Metanephros (tissue), 2 donors: ENCODE results near the gene FUZ. TPM values are rescaled to one million over a fixed set of nuclear protein-coding genes. Genes with fewer than 3 reads are reported as not detected.

Experiments used
- small RNA-seq: library from RNA; depleted of rRNA; stranded (forward); fragments of <200 nt; gene quantifications from one replicate; pipeline ENCODE3, GENCODE V24; 2014; ENCODE audit warnings: low replicate concordance
- total RNA-seq: library from RNA; depleted of rRNA; stranded (reverse); fragments of >200 nt; gene quantifications from one replicate; pipeline ENCODE4 v1.2.3, GENCODE V29; 2014

FUZ gene
- total RNA-seq, result 29.6 TPM

GRCh38 chr19:49812997-49813861 is at the start of gene FUZ:
FUZ (minus strand) TSS chr19:49813292; CDS start chr19:49813106, 186 bp downstream.

GRCh38 chr19:49850487-49851342 is 37.6 kb upstream of the FUZ start, which contains the start of gene PTOV1:
PTOV1 (plus strand) TSS chr19:49851159.

GRCh38 chr19:49817964-49818648 is 5.0 kb upstream of the FUZ start, which contains the start of gene MED25:
MED25 (plus strand) TSS chr19:49818289; CDS start chr19:49818342, 53 bp downstream.

GRCh38 chr19:49766930-49767299 is 46.2 kb downstream of the FUZ start, which contains the start of gene AP2A1:
AP2A1 (plus strand) TSS chr19:49767001; CDS start chr19:49767134, 133 bp downstream.

GRCh38 chr19:49763230-49763629 is 49.9 kb downstream of the FUZ start, which contains the start of gene TSKS:
TSKS (minus strand) TSS chr19:49763306; CDS start chr19:49763247, 59 bp downstream.

Small RNAs within 50 kb of the gene (small RNA-seq; reads per million reads assigned to genes)
- gene MIR4749 (not detected), gene MIR6799 (not detected), gene RNU6-841P (not detected)

Other genes starting within 250 kb of the FUZ start
- 81.5 TPM for gene NOSIP, start 232.7 kb downstream of the FUZ start, total RNA-seq
- gene PRRG2, start 232.0 kb downstream of the FUZ start, total RNA-seq, result 5.0 TPM
- 17.0 TPM for gene PRR12, start 222.1 kb downstream of the FUZ start, total RNA-seq
- gene RRAS, start 173.1 kb downstream of the FUZ start, total RNA-seq, result 14.7 TPM
- 30.1 TPM for gene SCAF1, start 171.1 kb downstream of the FUZ start, total RNA-seq
- gene IRF3, start 147.4 kb downstream of the FUZ start, total RNA-seq, result 52.4 TPM
- gene BCL2L12, start 147.4 kb downstream of the FUZ start, total RNA-seq, result 13.0 TPM
- 246 TPM for gene PRMT1, start 136.0 kb downstream of the FUZ start, total RNA-seq
- 0.76 TPM for gene ADM5, start 123.7 kb downstream of the FUZ start, total RNA-seq
- 10.9 TPM for gene CPT1C, start 122.2 kb downstream of the FUZ start, total RNA-seq
- gene TSKS, start 50.0 kb downstream of the FUZ start, total RNA-seq, result 0.18 TPM
- gene AP2A1, start 46.3 kb downstream of the FUZ start, total RNA-seq, result 93.1 TPM
- gene MED25, start 5.0 kb upstream of the FUZ start, total RNA-seq, result 47.2 TPM
- gene PTOV1, start 37.9 kb upstream of the FUZ start, total RNA-seq, result 167 TPM
- 65.4 TPM for gene PNKP, start 54.3 kb upstream of the FUZ start, total RNA-seq
- 12.1 TPM for gene AKT1S1, start 64.1 kb upstream of the FUZ start, total RNA-seq
- 26.9 TPM for gene TBC1D17, start 64.4 kb upstream of the FUZ start, total RNA-seq
- gene IL4I1, start 83.6 kb upstream of the FUZ start, total RNA-seq, result 2.2 TPM
- 5.7 TPM for gene ATF5, start 115.9 kb upstream of the FUZ start, total RNA-seq
- 47.2 TPM for gene NUP62, start 116.2 kb upstream of the FUZ start, total RNA-seq
- gene SIGLEC11, start 147.9 kb upstream of the FUZ start, total RNA-seq, result 13.3 TPM
- gene VRK3, start 212.1 kb upstream of the FUZ start, total RNA-seq, result 32.6 TPM
- gene ZNF473, start 212.7 kb upstream of the FUZ start, total RNA-seq, result 8.2 TPM